IMR-90 (cell line): ENCODE results near the gene MCTP1. TPM values are rescaled to one million over a fixed set of nuclear protein-coding genes. Genes with fewer than 3 reads are reported as not detected.

ENCODE experiments used
- ATAC-seq: fragments of 200-7000 bp; cut with Tn5 transposase; 2 replicates; pipeline ENCODE4 v1.9.1; 2020; ENCODE audit warnings: low read depth, mild to moderate bottlenecking, moderate library complexity
- BruUV-seq: library from RNA; stranded (reverse); fragments of 400-500 nt; replicated peaks from 2 replicates; lab custom pipeline; 2021; lab: Mats Ljungman, UMichigan
- CTCF ChIA-PET: fragments of 300-600 bp; formaldehyde crosslinking; extraction: SDS; loops from one replicate; lab custom pipeline; 2021; ENCODE audit warnings: antibody characterized with exemption; lab: Yijun Ruan, JAX
- POLR2A ChIA-PET: fragments of 300-600 bp; sonication (Branson Sonifier 250); formaldehyde crosslinking; loops from one replicate; lab custom pipeline; 2022; ENCODE audit warnings: antibody characterized with exemption; ENCODE audit not compliant: unreplicated experiment; lab: Charles Lee
- DNase-seq: peaks from one replicate; pipeline ENCODE4 v3.0.0; 2013
- H2AFZ ChIP-seq: replicated peaks from 2 replicates; pipeline ENCODE3; 2013; ENCODE audit warnings: low read length, mild to moderate bottlenecking; ENCODE audit not compliant: poor library complexity
- H2AK5ac ChIP-seq: 2 replicates; pipeline ENCODE4 v1.6.1; 2013; ENCODE audit warnings: low read depth, low read length, inconsistent platforms
- H2AK9ac ChIP-seq: replicated peaks from 2 replicates; pipeline ENCODE3; 2013; ENCODE audit warnings: mild to moderate bottlenecking, low read depth, low read length, moderate library complexity; ENCODE audit not compliant: poor library complexity
- H2BK120ac ChIP-seq: 2 replicates; pipeline ENCODE4 v1.6.1; 2013; ENCODE audit warnings: low read depth, low read length, inconsistent platforms
- H2BK15ac ChIP-seq: 3 replicates; pipeline ENCODE4 v1.6.1; 2013; ENCODE audit warnings: low read depth, low read length, inconsistent platforms
- H2BK20ac ChIP-seq: 2 replicates; pipeline ENCODE4 v1.6.1; 2013; ENCODE audit warnings: low read depth, mild to moderate bottlenecking, inconsistent platforms, low read length, moderate library complexity
- H2BK5ac ChIP-seq: 2 replicates; pipeline ENCODE4 v1.6.1; 2013; ENCODE audit warnings: mild to moderate bottlenecking, low read depth, low read length, inconsistent platforms; ENCODE audit not compliant: poor library complexity, severe bottlenecking
- H3K14ac ChIP-seq: replicated peaks from 2 replicates; pipeline ENCODE4 v1.6.1; 2013; ENCODE audit warnings: low read depth, low read length, inconsistent platforms
- H3K18ac ChIP-seq: 2 replicates; pipeline ENCODE4 v1.6.1; 2013; ENCODE audit warnings: low read depth, low read length, control low read depth
- H3K23ac ChIP-seq: 2 replicates; pipeline ENCODE4 v1.6.1; 2013; ENCODE audit warnings: low read depth, low read length, inconsistent platforms
- H3K27ac ChIP-seq: 2 replicates; pipeline ENCODE4 v1.5.1; 2013; ENCODE audit warnings: mild to moderate bottlenecking, control low read depth, low read length; ENCODE audit not compliant: insufficient read depth
- H3K27me3 ChIP-seq: 2 replicates; pipeline ENCODE4 v1.6.1; 2013; ENCODE audit warnings: low read length; ENCODE audit not compliant: control insufficient read depth, insufficient read depth
- H3K36me3 ChIP-seq: 2 replicates; pipeline ENCODE4 v1.6.1; 2013; ENCODE audit warnings: low read length, mixed read lengths; ENCODE audit not compliant: control insufficient read depth, insufficient read depth
- H3K4ac ChIP-seq: 2 replicates; pipeline ENCODE4 v1.6.1; 2013; ENCODE audit warnings: low read depth, low read length, inconsistent platforms
- H3K4me1 ChIP-seq: 2 replicates; pipeline ENCODE4 v1.6.1; 2013; ENCODE audit warnings: low read length, mixed read lengths; ENCODE audit not compliant: control insufficient read depth, insufficient read depth
- H3K4me2 ChIP-seq: 2 replicates; pipeline ENCODE4 v1.6.1; 2013; ENCODE audit warnings: low read depth, mild to moderate bottlenecking, control low read depth, low read length, moderate library complexity
- H3K4me3 ChIP-seq: 2 replicates; pipeline ENCODE4 v1.5.1; 2013; ENCODE audit warnings: low read depth, mild to moderate bottlenecking, control low read depth, low read length, moderate library complexity; ENCODE audit not compliant: insufficient read depth
- H3K56ac ChIP-seq: 2 replicates; pipeline ENCODE4 v1.6.1; 2013; ENCODE audit warnings: low read length, inconsistent platforms; ENCODE audit not compliant: insufficient read depth; ENCODE audit errors: extremely low read depth
- H3K79me1 ChIP-seq, 2 experiments: 2 replicates each; pipeline ENCODE4 v1.6.1; 2013; ENCODE audit warnings: low read length in 2 of 2, inconsistent platforms in 1 of 2, low read depth in 1 of 2
- H3K9ac ChIP-seq: 2 replicates; pipeline ENCODE4 v1.6.1; 2013; ENCODE audit warnings: low read depth, low read length, control low read depth
- H3K9me1 ChIP-seq: 2 replicates; pipeline ENCODE4 v1.6.1; 2013; ENCODE audit warnings: low read length, inconsistent platforms; ENCODE audit not compliant: insufficient read depth
- H3K9me3 ChIP-seq: 2 replicates; pipeline ENCODE4 v1.6.1; 2013; ENCODE audit warnings: low read length; ENCODE audit not compliant: control insufficient read depth, insufficient read depth
- H4K20me1 ChIP-seq: 2 replicates; pipeline ENCODE4 v1.6.1; 2013; ENCODE audit warnings: low read length, inconsistent platforms; ENCODE audit not compliant: insufficient read depth
- H4K5ac ChIP-seq: 2 replicates; pipeline ENCODE4 v1.6.1; 2013; ENCODE audit warnings: mild to moderate bottlenecking, low read depth, low read length, control low read depth
- H4K8ac ChIP-seq, 2 experiments: 2 replicates each; pipeline ENCODE4 v1.6.1; 2013; ENCODE audit warnings: low read depth in 2 of 2, low read length in 2 of 2, control low read depth in 1 of 2, inconsistent platforms in 1 of 2
- H4K91ac ChIP-seq: 2 replicates; pipeline ENCODE4 v1.6.1; 2013; ENCODE audit warnings: low read depth, low read length, inconsistent platforms; ENCODE audit not compliant: insufficient read depth
- CTCF ChIP-seq: conservative IDR thresholded peaks from 2 replicates; pipeline ENCODE4 v1.5.1; 2012; ENCODE audit warnings: mild to moderate bottlenecking, low read depth, low read length, improper control_type of control experiment
- RAD21 ChIP-seq: IDR thresholded peaks from 2 replicates; pipeline ENCODE4 v1.6.1; 2012; ENCODE audit warnings: low read length, improper control_type of control experiment
- RFX5 ChIP-seq: IDR thresholded peaks from 2 replicates; pipeline ENCODE4 v1.8.0; 2012; ENCODE audit warnings: low read depth, mild to moderate bottlenecking, low read length, moderate library complexity
- SMC3 ChIP-seq: fragments of 150-350 bp; IDR thresholded peaks from 2 replicates; pipeline ENCODE4 v1.6.1; 2016; ENCODE audit warnings: low read depth, mild to moderate bottlenecking, antibody characterized with exemption, low read length, moderate library complexity
- WGBS, 2 experiments: methylation state at CpG; one replicate each; pipeline versions ENCODE4 v1.1.5 to v1.1.7; 2013; ENCODE audit warnings: missing lambda C conversion rate in 2 of 2; ENCODE audit not compliant: insufficient read length in 1 of 2; ENCODE audit errors: extremely low coverage in 2 of 2; 5-methylcytosine and 5-hydroxymethylcytosine counted together
- dilution Hi-C: fragments of 300-500 bp; cut with HindIII; formaldehyde crosslinking; loops from one replicate; pipeline ENCODE4 v1.14.3; 2018; ENCODE audit warnings: low sequenced_read_pairs; ENCODE audit not compliant: unreplicated experiment
- in situ Hi-C: fragments of 300-500 bp; cut with MboI; formaldehyde crosslinking; loops from 3 replicates; pipeline ENCODE4 v1.14.3; 2019; ENCODE audit warnings: low sequenced_read_pairs, inconsistent platforms, mixed read lengths
- intact Hi-C: fragments of 100-400 bp; cut with micrococcal nuclease; formaldehyde crosslinking; loops from 2 replicates; pipeline ENCODE4 v1.10.0; 2022
- polyA plus RNA-seq, 3 experiments: library from polyadenylated mRNA; depleted of rRNA; stranded (reverse); fragments of >200 nt; gene quantifications; 2 replicates each; pipeline ENCODE4 v1.2.3, GENCODE V29; 2012; ENCODE audit warnings: low replicate concordance in 1 of 3
- total RNA-seq: library from RNA; depleted of rRNA; stranded (reverse); fragments of >200 nt; gene quantifications from 2 replicates; pipeline ENCODE4 v1.2.3, GENCODE V29; 2012

Gene MCTP1
- total and polyA plus RNA-seq, 2 of the 4 experiments (the other 2 are of a cell fraction), result 0.21 TPM; not detected in 1

GRCh38 chr5:94849821-94850736 lies 434.8 kb downstream of the MCTP1 start:
- BruUV-seq, result no TSS peak
- no peaks in the 10 kb centered on the region for H3K36me3 ChIP-seq
- no peak overlapping the region for H3K18ac ChIP-seq
- H3K4me2 ChIP-seq, result peak overlapping the region; percentile 61; the same call in 1 of the 2 replicates
- H3K56ac ChIP-seq, result no peak overlapping the region
- dilution Hi-C loops, result no loop called here
- no peak overlapping the region for H2AK5ac ChIP-seq
- POLR2A ChIA-PET, result no interaction called here
- 33% methylated on average over 3 of the region's 10 CpGs; no CpG with 5 or more reads in 1 of the 2 experiments for WGBS, 2 experiments
- intact Hi-C loops, result loop anchor here (2.0 to 10.0 kb wide), 3 partner anchors 237 to 1263 kb away; no protein-coding TSS in a partner anchor
- H2BK120ac ChIP-seq, result no peak overlapping the region
- H4K91ac ChIP-seq, result no peak overlapping the region
- no peak overlapping the region for H3K4ac ChIP-seq
- H3K9me1 ChIP-seq, result no peaks in the 10 kb centered on the region
- H3K4me1 ChIP-seq, result no peaks in the 10 kb centered on the region
- H4K5ac ChIP-seq, result no peak overlapping the region
- ATAC-seq, result peak; percentile 96
- H4K20me1 ChIP-seq, result no peaks in the 10 kb centered on the region
- CTCF ChIA-PET, result interaction anchor here (0.6 to 1.1 kb wide), 5 partner anchors 9 to 112 kb away, joined by 3 to 4 read pairs (median 3); no protein-coding TSS in a partner anchor
- no peaks in the 10 kb centered on the region for H3K27me3 ChIP-seq
- peak; percentile 63 for TF ChIP-seq SMC3
- TF ChIP-seq RAD21, result peak; percentile 86
- TF ChIP-seq RFX5, result no peak
- TF ChIP-seq CTCF, result peak; percentile 82
- H2AFZ ChIP-seq, result no peak overlapping the region
- peak; percentile 66 for DNase-seq
- no peak overlapping the region for H3K23ac ChIP-seq
- H2BK15ac ChIP-seq, result no peak overlapping the region
- no peaks in the 10 kb centered on the region for H3K79me1 ChIP-seq
- H2BK5ac ChIP-seq, result no peak overlapping the region
- in situ Hi-C loops, result no loop called here
- no peak overlapping the region for H3K14ac ChIP-seq
- H3K9ac ChIP-seq, result no peak overlapping the region
- H2AK9ac ChIP-seq, result no peak overlapping the region
- no peak overlapping the region for H3K4me3 ChIP-seq
- H3K27ac ChIP-seq, result no peak overlapping the region
- H4K8ac ChIP-seq, result no peak overlapping the region
- H2BK20ac ChIP-seq, result no peak overlapping the region
- no peaks in the 10 kb centered on the region for H3K9me3 ChIP-seq
